ENCODE data around the gene GPR62. TPM values are rescaled to one million over a fixed set of nuclear protein-coding genes. Genes with fewer than 3 reads are reported as not detected.

The GPR62 gene
- total and polyA plus RNA-seq, 2 experiments from 2014 or later = 0.10 to 0.38 TPM

GRCh38 chr3:51953445-51953844 lies 1.7 kb upstream of the GPR62 start:
- Histone ChIP-seq H3K4me3 (no peak overlapping the region), H3K36me3 (ENCODE audit: insufficient read depth) (no peaks in the 10 kb centered on the region), H3K4me2 (no peak overlapping the region), H3K27ac (ENCODE audit: low read depth) (no peak overlapping the region), H3K9me2 (ENCODE audit: insufficient read depth) (no peaks in the 10 kb centered on the region), H3K79me2 (replicated peaks; ENCODE audit: insufficient read depth) (no peaks in the 10 kb centered on the region), H3F3A (replicated peaks; ENCODE audit: low read depth) (0 out of 2 replicates have a peak, but pooled peaks cover 5% of the 10 kb centered on the region), H4K20me1 (replicated peaks; ENCODE audit: insufficient read depth) (no peaks in the 10 kb centered on the region; the same call in 1 of the 2 replicates), H3K4me1 (ENCODE audit: insufficient read depth) (no peaks in the 10 kb centered on the region; the same call in 1 of the 2 replicates), H2AFZ (no peak overlapping the region), H3K27me3 (ENCODE audit: insufficient read depth) (peaks cover 60% of the 10 kb centered on the region)
- DNase-seq (ENCODE audit: low spot score) (no peak), ATAC-seq (no peak)
- peaks cover 2% of the 10 kb centered on the region; the same call in 2 of the 3 replicates for H3K4me1 Mint-ChIP-seq
- H3K36me3 Mint-ChIP-seq (ENCODE audit: low read depth) = peaks cover 3% of the 10 kb centered on the region; the same call in 1 of the 3 replicates
- no peak overlapping the region for H3K4me3 Mint-ChIP-seq
- H3K27ac Mint-ChIP-seq = no peak overlapping the region
- H3K27me3 Mint-ChIP-seq (ENCODE audit: insufficient read depth, low read depth, poor library complexity) = peaks cover 48% of the 10 kb centered on the region
- H3K9me3 Mint-ChIP-seq = no peaks in the 10 kb centered on the region
- TF ChIP-seq ETS1 (IDR thresholded peaks at IDR 0.05) = no peak
- TF ChIP-seq EZH2 (IDR thresholded peaks at IDR 0.05; ENCODE audit: low read depth, unreplicated experiment) = no peak
- no peak for TF ChIP-seq STAT1 (IDR thresholded peaks at IDR 0.05; ENCODE audit: unreplicated experiment)
- no peak for TF ChIP-seq POLR2AphosphoS5 (IDR thresholded peaks at IDR 0.05; ENCODE audit: low read depth)
- no peak for TF ChIP-seq JUNB (IDR thresholded peaks at IDR 0.05; ENCODE audit: unreplicated experiment)
- TF ChIP-seq, protein P1, sequence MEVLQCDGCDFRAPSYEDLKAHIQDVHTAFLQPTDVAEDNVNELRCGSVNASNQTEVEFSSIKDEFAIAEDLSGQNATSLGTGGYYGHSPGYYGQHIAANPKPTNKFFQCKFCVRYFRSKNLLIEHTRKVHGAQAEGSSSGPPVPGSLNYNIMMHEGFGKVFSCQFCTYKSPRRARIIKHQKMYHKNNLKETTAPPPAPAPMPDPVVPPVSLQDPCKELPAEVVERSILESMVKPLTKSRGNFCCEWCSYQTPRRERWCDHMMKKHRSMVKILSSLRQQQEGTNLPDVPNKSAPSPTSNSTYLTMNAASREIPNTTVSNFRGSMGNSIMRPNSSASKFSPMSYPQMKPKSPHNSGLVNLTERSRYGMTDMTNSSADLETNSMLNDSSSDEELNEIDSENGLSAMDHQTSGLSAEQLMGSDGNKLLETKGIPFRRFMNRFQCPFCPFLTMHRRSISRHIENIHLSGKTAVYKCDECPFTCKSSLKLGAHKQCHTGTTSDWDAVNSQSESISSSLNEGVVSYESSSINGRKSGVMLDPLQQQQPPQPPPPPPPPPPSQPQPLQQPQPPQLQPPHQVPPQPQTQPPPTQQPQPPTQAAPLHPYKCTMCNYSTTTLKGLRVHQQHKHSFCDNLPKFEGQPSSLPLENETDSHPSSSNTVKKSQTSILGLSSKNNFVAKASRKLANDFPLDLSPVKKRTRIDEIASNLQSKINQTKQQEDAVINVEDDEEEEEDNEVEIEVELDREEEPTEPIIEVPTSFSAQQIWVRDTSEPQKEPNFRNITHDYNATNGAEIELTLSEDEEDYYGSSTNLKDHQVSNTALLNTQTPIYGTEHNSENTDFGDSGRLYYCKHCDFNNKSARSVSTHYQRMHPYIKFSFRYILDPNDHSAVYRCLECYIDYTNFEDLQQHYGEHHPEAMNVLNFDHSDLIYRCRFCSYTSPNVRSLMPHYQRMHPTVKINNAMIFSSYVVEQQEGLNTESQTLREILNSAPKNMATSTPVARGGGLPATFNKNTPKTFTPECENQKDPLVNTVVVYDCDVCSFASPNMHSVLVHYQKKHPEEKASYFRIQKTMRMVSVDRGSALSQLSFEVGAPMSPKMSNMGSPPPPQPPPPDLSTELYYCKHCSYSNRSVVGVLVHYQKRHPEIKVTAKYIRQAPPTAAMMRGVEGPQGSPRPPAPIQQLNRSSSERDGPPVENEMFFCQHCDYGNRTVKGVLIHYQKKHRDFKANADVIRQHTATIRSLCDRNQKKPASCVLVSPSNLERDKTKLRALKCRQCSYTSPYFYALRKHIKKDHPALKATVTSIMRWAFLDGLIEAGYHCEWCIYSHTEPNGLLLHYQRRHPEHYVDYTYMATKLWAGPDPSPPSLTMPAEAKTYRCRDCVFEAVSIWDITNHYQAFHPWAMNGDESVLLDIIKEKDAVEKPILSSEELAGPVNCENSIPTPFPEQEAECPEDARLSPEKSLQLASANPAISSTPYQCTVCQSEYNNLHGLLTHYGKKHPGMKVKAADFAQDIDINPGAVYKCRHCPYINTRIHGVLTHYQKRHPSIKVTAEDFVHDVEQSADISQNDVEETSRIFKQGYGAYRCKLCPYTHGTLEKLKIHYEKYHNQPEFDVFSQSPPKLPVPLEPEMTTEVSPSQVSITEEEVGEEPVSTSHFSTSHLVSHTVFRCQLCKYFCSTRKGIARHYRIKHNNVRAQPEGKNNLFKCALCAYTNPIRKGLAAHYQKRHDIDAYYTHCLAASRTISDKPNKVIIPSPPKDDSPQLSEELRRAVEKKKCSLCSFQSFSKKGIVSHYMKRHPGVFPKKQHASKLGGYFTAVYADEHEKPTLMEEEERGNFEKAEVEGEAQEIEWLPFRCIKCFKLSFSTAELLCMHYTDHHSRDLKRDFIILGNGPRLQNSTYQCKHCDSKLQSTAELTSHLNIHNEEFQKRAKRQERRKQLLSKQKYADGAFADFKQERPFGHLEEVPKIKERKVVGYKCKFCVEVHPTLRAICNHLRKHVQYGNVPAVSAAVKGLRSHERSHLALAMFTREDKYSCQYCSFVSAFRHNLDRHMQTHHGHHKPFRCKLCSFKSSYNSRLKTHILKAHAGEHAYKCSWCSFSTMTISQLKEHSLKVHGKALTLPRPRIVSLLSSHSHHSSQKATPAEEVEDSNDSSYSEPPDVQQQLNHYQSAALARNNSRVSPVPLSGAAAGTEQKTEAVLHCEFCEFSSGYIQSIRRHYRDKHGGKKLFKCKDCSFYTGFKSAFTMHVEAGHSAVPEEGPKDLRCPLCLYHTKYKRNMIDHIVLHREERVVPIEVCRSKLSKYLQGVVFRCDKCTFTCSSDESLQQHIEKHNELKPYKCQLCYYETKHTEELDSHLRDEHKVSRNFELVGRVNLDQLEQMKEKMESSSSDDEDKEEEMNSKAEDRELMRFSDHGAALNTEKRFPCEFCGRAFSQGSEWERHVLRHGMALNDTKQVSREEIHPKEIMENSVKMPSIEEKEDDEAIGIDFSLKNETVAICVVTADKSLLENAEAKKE (CRISPR knock-in tag; IDR thresholded peaks at IDR 0.05) = no peak
- TF ChIP-seq NANOG (IDR thresholded peaks at IDR 0.05; ENCODE audit: borderline replicate concordance) = no peak
- TF ChIP-seq, protein P2, sequence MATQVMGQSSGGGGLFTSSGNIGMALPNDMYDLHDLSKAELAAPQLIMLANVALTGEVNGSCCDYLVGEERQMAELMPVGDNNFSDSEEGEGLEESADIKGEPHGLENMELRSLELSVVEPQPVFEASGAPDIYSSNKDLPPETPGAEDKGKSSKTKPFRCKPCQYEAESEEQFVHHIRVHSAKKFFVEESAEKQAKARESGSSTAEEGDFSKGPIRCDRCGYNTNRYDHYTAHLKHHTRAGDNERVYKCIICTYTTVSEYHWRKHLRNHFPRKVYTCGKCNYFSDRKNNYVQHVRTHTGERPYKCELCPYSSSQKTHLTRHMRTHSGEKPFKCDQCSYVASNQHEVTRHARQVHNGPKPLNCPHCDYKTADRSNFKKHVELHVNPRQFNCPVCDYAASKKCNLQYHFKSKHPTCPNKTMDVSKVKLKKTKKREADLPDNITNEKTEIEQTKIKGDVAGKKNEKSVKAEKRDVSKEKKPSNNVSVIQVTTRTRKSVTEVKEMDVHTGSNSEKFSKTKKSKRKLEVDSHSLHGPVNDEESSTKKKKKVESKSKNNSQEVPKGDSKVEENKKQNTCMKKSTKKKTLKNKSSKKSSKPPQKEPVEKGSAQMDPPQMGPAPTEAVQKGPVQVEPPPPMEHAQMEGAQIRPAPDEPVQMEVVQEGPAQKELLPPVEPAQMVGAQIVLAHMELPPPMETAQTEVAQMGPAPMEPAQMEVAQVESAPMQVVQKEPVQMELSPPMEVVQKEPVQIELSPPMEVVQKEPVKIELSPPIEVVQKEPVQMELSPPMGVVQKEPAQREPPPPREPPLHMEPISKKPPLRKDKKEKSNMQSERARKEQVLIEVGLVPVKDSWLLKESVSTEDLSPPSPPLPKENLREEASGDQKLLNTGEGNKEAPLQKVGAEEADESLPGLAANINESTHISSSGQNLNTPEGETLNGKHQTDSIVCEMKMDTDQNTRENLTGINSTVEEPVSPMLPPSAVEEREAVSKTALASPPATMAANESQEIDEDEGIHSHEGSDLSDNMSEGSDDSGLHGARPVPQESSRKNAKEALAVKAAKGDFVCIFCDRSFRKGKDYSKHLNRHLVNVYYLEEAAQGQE (IDR thresholded peaks at IDR 0.05; ENCODE audit: unreplicated experiment) = no peak
- TF ChIP-seq, protein P3, sequence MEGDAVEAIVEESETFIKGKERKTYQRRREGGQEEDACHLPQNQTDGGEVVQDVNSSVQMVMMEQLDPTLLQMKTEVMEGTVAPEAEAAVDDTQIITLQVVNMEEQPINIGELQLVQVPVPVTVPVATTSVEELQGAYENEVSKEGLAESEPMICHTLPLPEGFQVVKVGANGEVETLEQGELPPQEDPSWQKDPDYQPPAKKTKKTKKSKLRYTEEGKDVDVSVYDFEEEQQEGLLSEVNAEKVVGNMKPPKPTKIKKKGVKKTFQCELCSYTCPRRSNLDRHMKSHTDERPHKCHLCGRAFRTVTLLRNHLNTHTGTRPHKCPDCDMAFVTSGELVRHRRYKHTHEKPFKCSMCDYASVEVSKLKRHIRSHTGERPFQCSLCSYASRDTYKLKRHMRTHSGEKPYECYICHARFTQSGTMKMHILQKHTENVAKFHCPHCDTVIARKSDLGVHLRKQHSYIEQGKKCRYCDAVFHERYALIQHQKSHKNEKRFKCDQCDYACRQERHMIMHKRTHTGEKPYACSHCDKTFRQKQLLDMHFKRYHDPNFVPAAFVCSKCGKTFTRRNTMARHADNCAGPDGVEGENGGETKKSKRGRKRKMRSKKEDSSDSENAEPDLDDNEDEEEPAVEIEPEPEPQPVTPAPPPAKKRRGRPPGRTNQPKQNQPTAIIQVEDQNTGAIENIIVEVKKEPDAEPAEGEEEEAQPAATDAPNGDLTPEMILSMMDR (conservative IDR thresholded peaks at IDR 0.05; ENCODE audit: low read depth in 2 of 2) = no peak
